Occipital lobe (tissue), 2 donors: ENCODE results near the gene SYCE3. TPM values are rescaled to one million over a fixed set of nuclear protein-coding genes. Genes with fewer than 3 reads are reported as not detected.
A peak's percentile ranks its signal among the peaks of the same experiment; 100 is the strongest.

ENCODE experiments used
- DNase-seq: peaks from one replicate; lab custom pipeline; 2025; lab: John Stamatoyannopoulos, UW
- total RNA-seq: library from RNA; depleted of rRNA; stranded (reverse); fragments of >200 nt; gene quantifications from one replicate; pipeline ENCODE4 v1.2.3, GENCODE V29; 2014

SYCE3 gene
- total RNA-seq, 1 donor from 2014 or later: not detected

DNA sequence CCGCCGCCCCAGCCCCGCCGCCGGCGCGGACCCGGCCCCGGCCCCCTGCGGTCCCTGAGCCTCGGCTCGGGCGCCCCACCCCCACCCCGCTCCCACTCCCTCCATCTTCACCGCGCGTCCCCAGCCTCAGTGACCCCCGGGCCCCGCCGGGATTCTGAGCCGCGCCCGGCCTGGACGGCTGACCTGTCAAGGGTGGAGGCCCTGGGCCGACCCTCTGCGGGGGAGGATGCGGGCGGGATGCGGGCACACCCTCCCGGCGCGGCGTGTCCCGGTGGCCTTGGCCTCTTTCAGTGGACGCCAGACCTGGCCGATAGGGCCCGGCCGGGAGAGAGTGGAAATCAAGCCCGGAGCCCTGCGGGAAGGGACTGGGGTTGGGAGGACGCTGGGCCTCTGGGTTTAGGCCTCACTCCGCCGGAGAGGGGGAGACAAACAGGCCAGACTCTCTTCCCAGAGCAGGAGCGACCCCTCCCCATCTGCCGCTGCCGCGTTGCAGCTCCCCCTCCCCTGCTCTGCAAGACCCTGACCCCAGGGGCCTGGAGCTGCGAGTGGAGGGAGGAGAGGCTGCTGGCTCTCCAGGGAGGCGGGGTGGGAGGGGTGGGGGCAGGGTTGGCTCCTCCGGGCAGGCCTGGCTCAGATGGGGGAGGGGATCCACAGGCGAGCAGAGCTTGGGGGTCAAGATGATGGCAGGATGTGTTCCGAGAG is 38.4 kb upstream of the SYCE3 start:
- DNase-seq: no peak

DNA sequence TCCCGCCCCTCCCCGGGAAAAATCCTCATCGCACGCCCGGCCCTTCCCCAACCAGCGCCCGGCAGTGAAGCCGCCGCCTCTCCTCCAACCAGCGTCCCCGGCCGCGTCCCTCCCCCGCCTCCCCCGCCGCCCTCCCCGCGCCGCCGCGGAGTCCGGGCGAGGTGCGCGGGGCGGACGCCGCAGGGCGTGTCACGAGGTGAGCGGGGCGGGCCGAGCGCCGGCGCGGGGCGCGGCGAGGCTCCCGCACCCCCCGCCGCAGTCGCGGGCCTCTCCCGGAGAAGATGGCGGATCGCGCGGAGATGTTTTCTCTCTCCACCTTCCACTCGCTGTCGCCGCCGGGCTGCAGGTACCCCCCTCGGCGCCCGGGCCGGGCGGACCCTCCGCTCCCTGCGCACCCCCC is 37.8 kb upstream of the SYCE3 start, which contains the start of gene MAPK8IP2:
Gene MAPK8IP2, plus strand, starts transcription at position 256 of the 400 bp plus-strand sequence. Its CDS starts 26 bp downstream, at position 282.
- DNase-seq: no peak

DNA sequence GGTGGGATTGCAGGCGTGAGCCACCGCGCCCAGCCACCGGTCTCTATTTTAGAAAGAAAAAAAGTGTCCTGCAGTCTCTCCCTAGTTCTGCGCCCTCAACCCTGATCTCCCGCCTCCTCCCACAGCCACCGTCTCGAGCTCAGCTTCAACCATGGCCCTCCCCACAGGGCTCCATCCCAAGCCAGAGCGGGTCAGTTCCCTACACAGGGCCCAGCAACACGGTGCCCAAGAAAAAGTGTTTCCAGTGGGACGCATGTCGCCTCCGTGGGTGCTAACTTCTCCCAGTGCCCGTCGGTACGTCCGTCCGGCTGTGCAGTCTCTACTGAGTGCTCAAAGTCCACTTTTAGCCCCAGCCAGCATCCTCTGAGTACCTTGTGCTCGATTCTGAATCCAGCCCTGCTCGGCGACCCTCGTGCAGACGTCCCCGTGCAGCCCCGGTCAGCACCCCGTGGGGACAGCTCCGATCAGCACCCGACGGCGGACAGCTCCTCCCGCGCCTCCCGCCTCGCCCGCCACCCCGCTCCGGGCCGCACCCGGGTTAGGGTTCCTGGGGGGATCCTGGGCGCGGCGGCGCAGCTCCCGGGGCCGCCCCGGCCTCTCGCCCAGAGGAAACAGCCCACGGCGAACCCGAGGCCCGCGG is 37.2 kb upstream of the SYCE3 start:
- DNase-seq: no peak

GRCh38 chr22:50597097-50597496 is 34.4 kb upstream of the SYCE3 start:
- DNase-seq: no peak

- no peak for DNase-seq
Observed at GRCh38 chr22:50595189-50595588, 32.5 kb upstream of the SYCE3 start.

- DNase-seq: no peak
Observed at GRCh38 chr22:50587407-50587806, 24.7 kb upstream of the SYCE3 start.

DNA sequence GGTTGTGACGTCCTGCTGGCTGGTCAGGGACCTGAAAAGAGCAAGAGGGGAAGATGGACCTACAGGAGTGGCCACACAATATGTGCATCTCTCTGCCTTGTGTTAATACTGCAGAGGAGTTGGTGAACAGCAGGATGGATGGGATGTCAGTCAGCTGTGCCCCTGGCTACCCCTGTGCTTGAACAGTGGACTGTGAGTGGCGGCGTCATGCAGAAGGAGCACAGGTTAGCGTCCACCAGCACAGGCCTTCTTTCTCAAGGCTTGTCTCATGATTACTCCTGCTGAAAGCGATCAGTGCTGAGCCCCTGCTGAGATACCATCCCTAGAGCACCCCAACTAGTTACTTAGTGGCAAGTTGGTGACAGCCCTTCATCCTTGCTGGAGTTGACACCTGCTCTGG is 23.7 kb upstream of the SYCE3 start:
- DNase-seq: no peak

DNA sequence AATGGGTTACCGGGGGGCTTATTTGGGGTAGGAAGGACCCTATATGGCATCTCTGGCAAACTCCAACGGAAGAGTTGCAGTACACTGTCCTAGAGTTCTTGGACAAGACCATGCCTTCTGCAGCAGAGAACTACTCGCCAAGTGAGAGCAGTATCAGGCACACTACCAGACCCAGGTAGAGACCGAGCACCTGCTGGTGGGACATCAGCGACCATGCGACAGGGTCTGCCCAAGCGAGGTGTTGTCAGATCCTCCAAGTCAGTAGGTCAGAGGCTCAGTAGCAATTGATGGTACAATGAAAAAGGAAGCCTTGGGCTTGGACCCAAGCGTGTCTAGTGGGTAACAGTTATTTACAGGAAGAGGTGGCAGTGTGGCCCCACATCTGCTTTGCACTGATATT is 23.1 kb upstream of the SYCE3 start:
- DNase-seq: no peak

GRCh38 chr22:50585238-50585637 is 22.5 kb upstream of the SYCE3 start:
- DNase-seq: no peak

DNA sequence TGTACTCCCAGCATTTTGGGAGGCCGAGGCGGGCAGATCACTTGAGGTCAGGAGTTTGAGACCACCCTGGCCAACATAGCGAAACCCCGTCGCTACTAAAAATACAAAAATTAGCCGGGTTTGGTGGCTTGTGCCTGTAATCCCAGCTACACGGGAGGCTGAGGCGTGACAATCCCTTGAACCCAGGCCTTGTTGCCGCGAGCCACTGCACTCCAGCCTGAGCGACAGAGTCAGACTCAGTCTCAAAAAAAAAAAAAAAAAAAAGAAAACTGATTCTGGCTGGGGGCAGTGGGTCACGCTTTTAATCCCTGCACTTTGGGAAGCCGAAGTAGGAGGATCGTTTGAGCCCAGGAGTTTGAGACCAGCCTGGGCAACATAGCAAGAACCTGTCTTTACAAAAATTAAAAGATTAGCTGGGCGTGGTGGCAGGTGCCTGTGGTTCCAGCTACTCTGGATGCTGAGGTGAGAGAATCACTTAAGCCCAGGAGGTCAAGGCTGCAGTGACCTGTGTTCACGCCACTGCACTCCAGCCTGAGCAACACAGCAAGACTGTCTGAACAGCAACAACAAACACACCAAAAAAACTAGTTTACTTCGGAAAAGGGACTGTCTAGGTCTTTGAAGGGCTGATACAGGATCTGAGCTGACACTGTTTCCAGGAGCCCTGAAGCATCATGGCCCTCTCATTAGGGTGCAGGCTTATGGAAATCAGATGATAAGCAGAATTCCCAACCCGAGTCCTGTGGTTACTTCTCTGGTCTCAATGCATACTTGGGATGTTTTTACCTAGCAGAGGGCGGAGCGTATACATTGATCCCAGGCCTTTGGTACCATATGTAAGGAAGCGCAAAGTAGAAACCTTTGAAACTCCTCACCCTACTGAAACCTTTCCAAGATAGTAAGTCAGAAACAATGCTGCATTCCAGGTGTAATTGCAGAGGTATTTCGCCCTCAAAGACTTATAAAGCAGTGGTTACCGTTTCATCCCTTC is 21.7 kb upstream of the SYCE3 start:
- no peak for DNase-seq

DNA sequence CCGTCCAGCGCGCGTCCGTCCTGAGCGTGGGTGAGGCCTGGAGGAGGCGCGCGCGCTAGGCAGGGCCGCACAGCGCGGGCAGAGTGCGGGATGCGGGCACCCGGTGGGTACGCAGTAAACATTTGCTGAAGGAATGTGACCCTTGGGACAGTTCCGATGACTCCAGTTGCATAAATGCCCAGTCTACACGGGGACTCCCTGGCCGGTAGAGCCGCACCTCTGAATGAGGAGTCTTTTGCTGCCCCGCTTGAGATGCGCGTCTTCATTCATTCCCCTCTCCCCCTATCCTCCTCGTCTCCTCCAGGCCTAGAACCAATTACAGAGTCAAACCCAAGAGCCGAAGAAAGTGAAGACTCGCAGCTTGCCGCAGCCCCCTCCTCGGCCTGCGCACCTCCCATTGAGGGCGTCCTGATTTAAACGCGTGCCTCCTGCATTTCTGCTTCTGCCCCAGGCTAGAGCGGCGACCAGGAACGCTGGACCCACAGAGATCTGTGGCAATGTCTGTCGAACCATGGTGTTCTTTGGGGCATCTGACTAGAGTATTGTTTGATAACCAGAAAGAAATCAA is 20.7 kb upstream of the SYCE3 start:
- no peak for DNase-seq

GRCh38 chr22:50582493-50583293 is 20.0 kb upstream of the SYCE3 start, which contains the start of gene CHKB:
CHKB (minus strand) TSS chr22:50582849; CDS start chr22:50582781, 68 bp downstream.
- peak; percentile 97 for DNase-seq

- DNase-seq: no peak
Observed at GRCh38 chr22:50581950-50582492, 19.3 kb upstream of the SYCE3 start.

- no peak for DNase-seq
Observed at GRCh38 chr22:50581031-50581949, 18.6 kb upstream of the SYCE3 start.

DNA sequence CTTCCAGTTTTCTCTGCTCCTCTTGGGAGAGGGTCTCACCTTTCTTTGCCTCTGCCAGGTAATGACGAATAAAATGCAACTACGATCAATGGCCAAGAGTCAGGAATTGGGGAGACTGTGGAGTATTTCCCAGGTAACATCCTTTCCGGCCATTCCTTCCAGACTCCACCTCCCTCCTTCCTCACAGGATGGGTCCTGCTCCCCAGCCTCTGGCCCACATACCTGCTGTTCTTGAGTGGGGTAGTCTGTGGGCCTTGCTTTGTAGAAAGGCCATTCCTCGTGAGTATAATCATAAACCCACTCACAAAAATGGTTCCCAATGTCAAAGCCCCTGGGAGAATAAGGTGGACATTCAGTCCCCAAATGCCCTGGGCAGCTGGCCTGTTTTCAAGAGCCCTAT is 17.0 kb upstream of the SYCE3 start:
- DNase-seq: no peak

DNA sequence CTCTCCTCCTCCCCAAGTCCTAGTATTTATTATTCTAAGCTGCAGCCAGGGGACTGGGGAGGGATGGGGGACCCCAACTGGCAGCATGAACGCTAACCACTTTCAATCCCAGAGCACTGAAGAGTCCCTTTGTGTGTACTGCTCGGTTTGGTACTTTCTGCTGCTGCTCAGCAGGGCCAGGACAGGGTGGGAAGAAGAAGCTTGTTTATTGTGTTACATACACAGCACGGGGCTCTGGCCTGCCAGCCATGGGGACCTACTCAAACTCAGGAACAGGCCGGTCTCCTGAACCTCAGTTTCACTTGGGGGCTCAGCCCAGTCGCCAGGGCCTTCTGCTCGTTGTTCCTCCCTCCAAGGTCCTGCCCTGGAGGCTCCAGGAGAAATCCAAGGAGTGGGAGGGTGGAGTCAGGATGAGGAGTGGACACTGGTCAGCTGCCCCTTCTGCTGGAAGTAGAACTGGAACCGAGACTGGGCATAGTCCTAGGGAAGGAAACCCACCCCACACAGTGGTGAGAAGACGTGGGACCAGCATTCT is 16.1 kb upstream of the SYCE3 start:
- no peak for DNase-seq

DNA sequence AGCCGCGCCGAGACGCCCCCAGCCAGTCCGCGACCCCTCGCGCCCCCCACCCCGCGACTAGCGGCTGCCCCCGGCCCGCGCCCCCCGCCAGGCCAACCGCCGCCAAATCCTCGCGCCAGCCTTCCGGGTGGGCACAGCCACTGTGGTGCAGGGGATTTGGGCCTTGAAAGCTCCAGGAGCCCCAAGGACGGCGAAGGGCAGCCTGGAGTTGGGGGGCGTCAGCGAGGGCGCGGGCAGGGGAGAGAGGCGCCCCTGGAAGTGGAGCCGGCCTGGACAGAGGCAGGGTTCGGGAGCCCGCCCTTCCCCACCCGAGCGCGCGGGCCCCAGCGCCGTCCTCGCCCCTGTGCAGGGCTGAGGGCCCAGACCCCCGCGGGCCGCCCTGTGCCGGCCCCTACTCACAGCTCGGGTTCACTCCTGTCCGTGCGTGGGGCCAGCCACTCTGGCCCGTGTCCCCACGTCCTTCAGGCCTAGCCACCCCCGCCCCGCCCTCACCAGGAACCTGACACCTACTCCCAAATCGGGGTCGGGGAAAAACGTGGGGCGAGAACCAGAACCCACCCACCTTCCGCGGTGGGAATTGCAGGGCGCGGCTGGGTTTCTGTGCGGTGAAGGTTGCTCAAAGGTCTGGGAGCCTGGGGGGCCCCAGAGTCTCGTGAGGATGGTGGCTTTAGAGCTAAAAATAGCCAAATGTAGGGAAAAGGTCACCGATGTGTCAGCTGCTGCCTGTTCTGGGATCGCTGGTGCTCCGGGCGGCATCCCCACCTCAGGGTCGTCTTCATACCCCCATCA is 15.5 kb upstream of the SYCE3 start, which contains the start of gene CPT1B:
Gene CPT1B, minus strand, starts transcription at position 441 of the 789 bp plus-strand sequence. CDS start 512 bp downstream, outside the sequence.
- no peak for DNase-seq

DNA sequence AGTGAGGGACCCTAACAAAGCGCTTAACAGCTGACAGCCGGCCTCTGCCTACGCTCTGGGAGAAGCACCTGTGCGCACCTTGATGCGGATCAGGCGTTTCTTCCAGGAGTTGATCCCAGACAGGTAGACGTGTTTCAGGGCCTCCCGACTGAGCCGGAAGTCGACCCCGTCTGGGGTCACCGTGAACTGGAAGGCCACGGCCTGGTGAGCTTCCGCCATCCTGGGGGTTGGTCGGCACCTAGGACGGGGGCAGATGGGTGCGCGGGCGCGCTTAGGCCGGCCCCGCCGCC is 14.9 kb upstream of the SYCE3 start:
- no peak for DNase-seq
